ENCODE data around the gene PLEKHH1.

Gene PLEKHH1

GRCh38 chr14:67551123-67551522, 18.0 kb downstream of the PLEKHH1 start:
- Histone ChIP-seq H3K9ac (no peak overlapping the region), H3K27me3 (ENCODE audit: insufficient read depth, low read depth) (no peaks in the 10 kb centered on the region), H3K4me3 (IDR thresholded peaks at IDR 0.05; ENCODE audit: insufficient read depth, low read depth, low read length) (no peak overlapping the region), H4K20me1 (ENCODE audit: insufficient read depth) (no peaks in the 10 kb centered on the region), H3K36me3 (ENCODE audit: insufficient read depth) (no peaks in the 10 kb centered on the region), H3K27ac (no peak overlapping the region), H3K4me2 (no peak overlapping the region), H3K79me2 (ENCODE audit: insufficient read depth, low read depth) (no peaks in the 10 kb centered on the region), H2AFZ (ENCODE audit: low read depth) (no peak overlapping the region), H3K4me1 (ENCODE audit: low read depth, poor library complexity, severe bottlenecking) (no peaks in the 10 kb centered on the region)
- TF ChIP-seq, protein P1, sequence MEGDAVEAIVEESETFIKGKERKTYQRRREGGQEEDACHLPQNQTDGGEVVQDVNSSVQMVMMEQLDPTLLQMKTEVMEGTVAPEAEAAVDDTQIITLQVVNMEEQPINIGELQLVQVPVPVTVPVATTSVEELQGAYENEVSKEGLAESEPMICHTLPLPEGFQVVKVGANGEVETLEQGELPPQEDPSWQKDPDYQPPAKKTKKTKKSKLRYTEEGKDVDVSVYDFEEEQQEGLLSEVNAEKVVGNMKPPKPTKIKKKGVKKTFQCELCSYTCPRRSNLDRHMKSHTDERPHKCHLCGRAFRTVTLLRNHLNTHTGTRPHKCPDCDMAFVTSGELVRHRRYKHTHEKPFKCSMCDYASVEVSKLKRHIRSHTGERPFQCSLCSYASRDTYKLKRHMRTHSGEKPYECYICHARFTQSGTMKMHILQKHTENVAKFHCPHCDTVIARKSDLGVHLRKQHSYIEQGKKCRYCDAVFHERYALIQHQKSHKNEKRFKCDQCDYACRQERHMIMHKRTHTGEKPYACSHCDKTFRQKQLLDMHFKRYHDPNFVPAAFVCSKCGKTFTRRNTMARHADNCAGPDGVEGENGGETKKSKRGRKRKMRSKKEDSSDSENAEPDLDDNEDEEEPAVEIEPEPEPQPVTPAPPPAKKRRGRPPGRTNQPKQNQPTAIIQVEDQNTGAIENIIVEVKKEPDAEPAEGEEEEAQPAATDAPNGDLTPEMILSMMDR (conservative IDR thresholded peaks at IDR 0.05; ENCODE audit: low read depth, low read length) = no peak

- TF ChIP-seq, protein P1 (conservative IDR thresholded peaks at IDR 0.05; ENCODE audit: low read depth, low read length) = no peak
- H3K36me3 ChIP-seq (ENCODE audit: insufficient read depth) = no peaks in the 10 kb centered on the region
Observed at GRCh38 chr14:67551940-67552339, 18.9 kb downstream of the PLEKHH1 start.

GRCh38 chr14:67553547-67553946, 20.5 kb downstream of the PLEKHH1 start:
- H3K4me1 ChIP-seq (ENCODE audit: low read depth, poor library complexity, severe bottlenecking) = no peaks in the 10 kb centered on the region
- H4K20me1 ChIP-seq (ENCODE audit: insufficient read depth) = no peaks in the 10 kb centered on the region
- TF ChIP-seq, protein P1 (conservative IDR thresholded peaks at IDR 0.05; ENCODE audit: low read depth, low read length) = no peak
- no peak overlapping the region for H3K27ac ChIP-seq
- no peak overlapping the region for H3K9ac ChIP-seq
- no peaks in the 10 kb centered on the region for H3K79me2 ChIP-seq (ENCODE audit: insufficient read depth, low read depth)
- no peaks in the 10 kb centered on the region for H3K36me3 ChIP-seq (ENCODE audit: insufficient read depth)
- no peak overlapping the region for H3K4me3 ChIP-seq (IDR thresholded peaks at IDR 0.05; ENCODE audit: insufficient read depth, low read depth, low read length)
- H3K27me3 ChIP-seq (ENCODE audit: insufficient read depth, low read depth) = no peaks in the 10 kb centered on the region
- H2AFZ ChIP-seq (ENCODE audit: low read depth) = no peak overlapping the region
- no peak overlapping the region for H3K4me2 ChIP-seq

More at GRCh38 chr14:67551940-67552339, 18.9 kb downstream of the PLEKHH1 start:
- Histone ChIP-seq H3K4me2 (no peak overlapping the region), H3K27me3 (ENCODE audit: insufficient read depth, low read depth) (no peaks in the 10 kb centered on the region), H2AFZ (ENCODE audit: low read depth) (no peak overlapping the region), H4K20me1 (ENCODE audit: insufficient read depth) (no peaks in the 10 kb centered on the region), H3K79me2 (ENCODE audit: insufficient read depth, low read depth) (no peaks in the 10 kb centered on the region), H3K4me3 (IDR thresholded peaks at IDR 0.05; ENCODE audit: insufficient read depth, low read depth, low read length) (no peak overlapping the region), H3K4me1 (ENCODE audit: low read depth, poor library complexity, severe bottlenecking) (no peaks in the 10 kb centered on the region), H3K9ac (no peak overlapping the region), H3K27ac (no peak overlapping the region)

GRCh38 chr14:67554341-67554740, 21.3 kb downstream of the PLEKHH1 start:
- no peak overlapping the region for H3K4me3 ChIP-seq (IDR thresholded peaks at IDR 0.05; ENCODE audit: insufficient read depth, low read depth, low read length)
- no peaks in the 10 kb centered on the region for H3K4me1 ChIP-seq (ENCODE audit: low read depth, poor library complexity, severe bottlenecking)
- no peaks in the 10 kb centered on the region for H3K79me2 ChIP-seq (ENCODE audit: insufficient read depth, low read depth)
- TF ChIP-seq, protein P1 (conservative IDR thresholded peaks at IDR 0.05; ENCODE audit: low read depth, low read length) = no peak
- no peaks in the 10 kb centered on the region for H4K20me1 ChIP-seq (ENCODE audit: insufficient read depth)
- H3K36me3 ChIP-seq (ENCODE audit: insufficient read depth) = no peaks in the 10 kb centered on the region
- H3K27me3 ChIP-seq (ENCODE audit: insufficient read depth, low read depth) = no peaks in the 10 kb centered on the region
- H3K27ac ChIP-seq = no peak overlapping the region
- no peak overlapping the region for H2AFZ ChIP-seq (ENCODE audit: low read depth)
- H3K9ac ChIP-seq = no peak overlapping the region
- H3K4me2 ChIP-seq = no peak overlapping the region

Data from KMS-11 (cell line).